Astrocyte (in vitro differentiated cells and primary cell): ENCODE data around the gene PGS1. TPM values are rescaled to one million over a fixed set of nuclear protein-coding genes. Genes with fewer than 3 reads are reported as not detected.

Experiments used
- DNase-seq: peaks from one replicate; pipeline ENCODE4 v3.0.0-alpha.2; 2010; ENCODE audit warnings: low read depth
- FAIRE-seq: peaks from 2 replicates; lab custom pipeline; 2011; peaks lifted over from hg19 to GRCh38; lab: Jason Lieb, UNC
- H2AFZ ChIP-seq: 2 replicates; pipeline ENCODE4 v1.6.0; 2012; ENCODE audit warnings: low read depth, low read length, inconsistent platforms
- H3K27ac ChIP-seq: 2 replicates; pipeline ENCODE4 v1.5.1; 2011; ENCODE audit warnings: low read depth, low read length, inconsistent platforms
- H3K27me3 ChIP-seq: 2 replicates; pipeline ENCODE4 v1.6.0; 2011; ENCODE audit warnings: low read length, inconsistent platforms; ENCODE audit not compliant: insufficient read depth
- H3K36me3 ChIP-seq: 2 replicates; pipeline ENCODE4 v1.5.1; 2011; ENCODE audit warnings: low read length, inconsistent platforms; ENCODE audit not compliant: insufficient read depth
- H3K4me1 ChIP-seq: 2 replicates; pipeline ENCODE4 v1.5.1; 2011; ENCODE audit warnings: low read length, inconsistent platforms; ENCODE audit not compliant: insufficient read depth
- H3K4me2 ChIP-seq: 2 replicates; pipeline ENCODE4 v1.6.0; 2012; ENCODE audit warnings: low read length, inconsistent platforms
- H3K4me3 ChIP-seq: 2 replicates; pipeline ENCODE4 v1.5.1; 2011; ENCODE audit warnings: low read depth, mild to moderate bottlenecking, low read length, inconsistent platforms; ENCODE audit not compliant: insufficient read depth
- H3K79me2 ChIP-seq: 2 replicates; pipeline ENCODE4 v1.6.0; 2012; ENCODE audit warnings: mild to moderate bottlenecking, low read length, inconsistent platforms; ENCODE audit not compliant: insufficient read depth
- H3K9ac ChIP-seq: 2 replicates; pipeline ENCODE4 v1.6.0; 2012; ENCODE audit warnings: mild to moderate bottlenecking, low read length, inconsistent platforms
- H3K9me3 ChIP-seq: 2 replicates; pipeline ENCODE4 v1.5.1; 2012; ENCODE audit warnings: low read depth, mild to moderate bottlenecking, low read length, inconsistent platforms; ENCODE audit not compliant: insufficient read depth
- H4K20me1 ChIP-seq: 2 replicates; pipeline ENCODE4 v1.6.0; 2012; ENCODE audit warnings: low read length, inconsistent platforms; ENCODE audit not compliant: insufficient read depth
- H3K27ac Mint-ChIP-seq: one replicate; pipeline ENCODE4 v1.8.0; 2021; ENCODE audit warnings: mild to moderate bottlenecking, mixed read lengths; ENCODE audit not compliant: unreplicated experiment
- H3K27me3 Mint-ChIP-seq: one replicate; pipeline ENCODE4 v1.8.0; 2021; ENCODE audit warnings: low read depth, mixed read lengths; ENCODE audit not compliant: unreplicated experiment
- H3K36me3 Mint-ChIP-seq: one replicate; pipeline ENCODE4 v1.8.0; 2021; ENCODE audit warnings: low read depth, mixed read lengths; ENCODE audit not compliant: unreplicated experiment
- H3K4me1 Mint-ChIP-seq: one replicate; pipeline ENCODE4 v1.8.0; 2021; ENCODE audit warnings: low read depth, mixed read lengths; ENCODE audit not compliant: unreplicated experiment
- H3K4me3 Mint-ChIP-seq: one replicate; pipeline ENCODE4 v1.8.0; 2021; ENCODE audit warnings: mild to moderate bottlenecking, moderate library complexity, mixed read lengths; ENCODE audit not compliant: unreplicated experiment
- H3K9me3 Mint-ChIP-seq: one replicate; pipeline ENCODE4 v1.8.0; 2021; ENCODE audit warnings: mild to moderate bottlenecking, mixed read lengths; ENCODE audit not compliant: unreplicated experiment
- EZH2 ChIP-seq: IDR thresholded peaks from 2 replicates; pipeline ENCODE4 v1.6.1; 2012; ENCODE audit warnings: mild to moderate bottlenecking, low read length, inconsistent platforms; ENCODE audit not compliant: insufficient read depth
- total RNA-seq: library from RNA; stranded (reverse); gene quantifications from 2 replicates; pipeline ENCODE4 v1.2.1, GENCODE V29; 2021
- TF ChIP-seq, protein P1 (sequence below): IDR thresholded peaks from 2 replicates; pipeline ENCODE4 v1.5.1; 2011; ENCODE audit warnings: low read depth, mild to moderate bottlenecking, inconsistent platforms, low read length, moderate library complexity; ENCODE audit not compliant: insufficient read depth

The PGS1 gene
- total RNA-seq, 1 donor from 2014 or later, result 32.0 TPM

DNA sequence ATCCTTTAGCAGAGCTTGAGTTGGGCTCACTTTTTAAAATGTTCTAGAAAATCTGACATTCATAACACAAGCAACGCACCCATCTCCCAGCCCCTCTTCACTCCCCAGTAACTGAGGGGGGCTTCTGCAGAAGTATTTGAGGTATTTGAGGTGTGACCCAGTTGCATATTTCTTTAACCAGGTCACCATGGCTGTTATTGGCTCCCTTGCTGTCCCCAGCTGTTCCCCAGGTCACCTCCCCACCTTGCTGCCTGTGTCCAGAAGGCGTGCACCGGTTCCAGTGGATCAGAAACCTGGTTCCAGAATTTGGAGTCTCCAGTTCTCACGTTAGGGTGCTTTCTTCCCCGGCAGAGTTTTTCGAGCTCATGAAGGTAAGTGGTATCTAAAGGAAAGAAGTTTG, 13.8 kb downstream of the PGS1 start:
- H3K4me1 ChIP-seq, result peaks cover 42% of the 10 kb centered on the region
- H3K9ac ChIP-seq, result peak overlapping the region; percentile 68
- no peaks in the 10 kb centered on the region for H3K9me3 ChIP-seq
- H3K4me1 Mint-ChIP-seq, result peaks cover 54% of the 10 kb centered on the region
- H3K27ac ChIP-seq, result peak overlapping the region; percentile 81
- H3K9me3 Mint-ChIP-seq, result no peaks in the 10 kb centered on the region
- peaks cover 95% of the 10 kb centered on the region for H3K79me2 ChIP-seq
- TF ChIP-seq, protein P1, sequence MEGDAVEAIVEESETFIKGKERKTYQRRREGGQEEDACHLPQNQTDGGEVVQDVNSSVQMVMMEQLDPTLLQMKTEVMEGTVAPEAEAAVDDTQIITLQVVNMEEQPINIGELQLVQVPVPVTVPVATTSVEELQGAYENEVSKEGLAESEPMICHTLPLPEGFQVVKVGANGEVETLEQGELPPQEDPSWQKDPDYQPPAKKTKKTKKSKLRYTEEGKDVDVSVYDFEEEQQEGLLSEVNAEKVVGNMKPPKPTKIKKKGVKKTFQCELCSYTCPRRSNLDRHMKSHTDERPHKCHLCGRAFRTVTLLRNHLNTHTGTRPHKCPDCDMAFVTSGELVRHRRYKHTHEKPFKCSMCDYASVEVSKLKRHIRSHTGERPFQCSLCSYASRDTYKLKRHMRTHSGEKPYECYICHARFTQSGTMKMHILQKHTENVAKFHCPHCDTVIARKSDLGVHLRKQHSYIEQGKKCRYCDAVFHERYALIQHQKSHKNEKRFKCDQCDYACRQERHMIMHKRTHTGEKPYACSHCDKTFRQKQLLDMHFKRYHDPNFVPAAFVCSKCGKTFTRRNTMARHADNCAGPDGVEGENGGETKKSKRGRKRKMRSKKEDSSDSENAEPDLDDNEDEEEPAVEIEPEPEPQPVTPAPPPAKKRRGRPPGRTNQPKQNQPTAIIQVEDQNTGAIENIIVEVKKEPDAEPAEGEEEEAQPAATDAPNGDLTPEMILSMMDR, result no peak
- no peaks in the 10 kb centered on the region for H3K27me3 Mint-ChIP-seq
- no peak overlapping the region for H3K4me3 Mint-ChIP-seq
- H3K36me3 ChIP-seq, result peaks cover 5% of the 10 kb centered on the region
- H3K4me3 ChIP-seq, result no peak overlapping the region
- DNase-seq, result no peak
- peak overlapping the region; percentile 95 for H3K27ac Mint-ChIP-seq
- peaks cover 64% of the 10 kb centered on the region for H4K20me1 ChIP-seq
- peak overlapping the region; percentile 73 for H3K4me2 ChIP-seq
- H3K27me3 ChIP-seq, result no peaks in the 10 kb centered on the region
- FAIRE-seq, result no peak
- no peak overlapping the region for H2AFZ ChIP-seq
- H3K36me3 Mint-ChIP-seq, result peaks cover 17% of the 10 kb centered on the region

DNA sequence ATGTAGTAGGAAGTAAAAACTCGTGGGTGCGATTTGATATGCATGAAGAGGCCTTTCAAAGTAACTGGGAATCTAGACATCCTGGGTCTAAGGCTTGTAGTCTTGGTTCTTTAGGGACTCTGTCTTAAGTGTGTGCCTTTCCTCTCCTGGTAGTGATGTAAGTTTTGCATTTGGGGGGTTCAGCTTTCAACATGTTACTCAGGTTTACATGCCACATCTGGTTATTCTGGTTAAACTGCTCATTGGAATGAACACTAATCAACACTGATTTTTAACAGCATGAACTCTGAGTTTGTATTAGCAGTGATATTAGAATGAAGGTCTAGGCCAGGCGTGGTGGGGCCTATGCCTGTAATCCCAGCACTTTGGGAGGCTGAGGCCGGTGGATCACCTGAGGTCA, 15.1 kb downstream of the PGS1 start:
- Mint-ChIP-seq H3K4me1 (peaks cover 58% of the 10 kb centered on the region), H3K27ac (peak overlapping the region; percentile 66), H3K4me3 (peak overlapping the region; percentile 4), H3K27me3 (no peaks in the 10 kb centered on the region), H3K36me3 (peaks cover 20% of the 10 kb centered on the region), H3K9me3 (no peaks in the 10 kb centered on the region)
- FAIRE-seq (no peak), DNase-seq (no peak)
- no peaks in the 10 kb centered on the region for H3K9me3 ChIP-seq
- H3K9ac ChIP-seq, result no peak overlapping the region
- no peak overlapping the region for H3K4me2 ChIP-seq
- H3K4me1 ChIP-seq, result peaks cover 40% of the 10 kb centered on the region
- peaks cover 66% of the 10 kb centered on the region for H4K20me1 ChIP-seq
- H3K27ac ChIP-seq, result no peak overlapping the region
- H2AFZ ChIP-seq, result no peak overlapping the region
- no peak overlapping the region for H3K4me3 ChIP-seq
- TF ChIP-seq, protein P1, result no peak
- TF ChIP-seq EZH2, result no peak
- peaks cover 88% of the 10 kb centered on the region for H3K79me2 ChIP-seq
- peaks cover 11% of the 10 kb centered on the region for H3K36me3 ChIP-seq
- no peaks in the 10 kb centered on the region for H3K27me3 ChIP-seq

DNA sequence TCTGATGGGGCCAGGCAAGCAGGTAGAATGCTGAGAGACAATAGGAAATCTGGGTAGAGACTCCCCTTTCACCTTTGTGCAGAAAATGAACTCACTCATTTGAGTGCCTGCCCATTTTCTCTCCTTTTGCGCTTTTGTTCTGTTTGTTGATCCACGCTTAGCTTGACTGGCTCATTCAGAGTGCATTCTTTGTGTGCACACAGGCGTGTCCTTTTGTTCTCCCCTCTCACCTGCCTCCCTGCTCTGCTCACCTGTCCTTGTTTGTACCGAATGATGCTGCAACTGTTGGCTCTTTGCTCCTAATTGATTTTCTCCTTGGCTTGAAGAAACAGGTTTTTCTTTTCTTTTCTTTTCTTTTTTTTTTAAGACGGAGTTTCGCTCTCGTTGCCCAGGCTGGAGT, 15.8 kb downstream of the PGS1 start:
- H3K9me3 ChIP-seq, result no peaks in the 10 kb centered on the region
- Mint-ChIP-seq H3K27me3 (no peaks in the 10 kb centered on the region), H3K4me3 (no peak overlapping the region), H3K4me1 (peaks cover 58% of the 10 kb centered on the region), H3K9me3 (no peaks in the 10 kb centered on the region), H3K36me3 (peaks cover 24% of the 10 kb centered on the region), H3K27ac (no peak overlapping the region)
- no peak overlapping the region for H3K4me3 ChIP-seq
- H2AFZ ChIP-seq, result no peak overlapping the region
- peaks cover 38% of the 10 kb centered on the region for H3K4me1 ChIP-seq
- H3K27me3 ChIP-seq, result no peaks in the 10 kb centered on the region
- TF ChIP-seq, protein P1, result no peak
- no peak for TF ChIP-seq EZH2
- peaks cover 88% of the 10 kb centered on the region for H3K79me2 ChIP-seq
- no peak overlapping the region for H3K4me2 ChIP-seq
- H4K20me1 ChIP-seq, result peaks cover 68% of the 10 kb centered on the region
- FAIRE-seq, result no peak
- no peak overlapping the region for H3K27ac ChIP-seq
- DNase-seq, result no peak
- no peak overlapping the region for H3K9ac ChIP-seq
- peaks cover 17% of the 10 kb centered on the region for H3K36me3 ChIP-seq
